HEK293T (cell line): ENCODE results near the gene STARD13.

Experiments used
- CTCF ChIA-PET: fragments of 350-600 bp; formaldehyde crosslinking; extraction: SDS; loops from one replicate; lab custom pipeline; 2021; ENCODE audit warnings: antibody characterized with exemption, inconsistent platforms; lab: Yijun Ruan, JAX
- POLR2A ChIA-PET: fragments of 350-600 bp; formaldehyde crosslinking; extraction: SDS; loops from one replicate; lab custom pipeline; 2020; ENCODE audit warnings: antibody characterized with exemption, inconsistent platforms; lab: Yijun Ruan, JAX
- DNase-seq: peaks from one replicate; pipeline ENCODE4 v3.0.0; 2012; ENCODE audit warnings: mixed read lengths; ENCODE audit errors: extremely low spot score
- ARNT ChIP-seq: fragments of 450-650 bp; IDR thresholded peaks from 2 replicates; pipeline ENCODE4 v1.6.1; 2017; ENCODE audit warnings: mild to moderate bottlenecking
- BHLHE40 ChIP-seq: fragments of 450-650 bp; IDR thresholded peaks from 2 replicates; pipeline ENCODE4 v1.6.1; 2016; ENCODE audit warnings: mild to moderate bottlenecking, moderate library complexity, borderline replicate concordance
- CTBP1 ChIP-seq: fragments of 450-650 bp; IDR thresholded peaks from 2 replicates; pipeline ENCODE4 v1.6.1; 2016; ENCODE audit warnings: borderline replicate concordance
- ELF4 ChIP-seq: fragments of 450-650 bp; IDR thresholded peaks from 2 replicates; pipeline ENCODE4 v1.6.1; 2017; ENCODE audit warnings: antibody characterized with exemption
- FOXA1 ChIP-seq: fragments of 450-650 bp; IDR thresholded peaks from 2 replicates; pipeline ENCODE4 v1.6.1; 2016; ENCODE audit warnings: mild to moderate bottlenecking
- FOXK2 ChIP-seq: fragments of 450-650 bp; IDR thresholded peaks from 2 replicates; pipeline ENCODE4 v1.6.1; 2016; ENCODE audit warnings: mild to moderate bottlenecking
- FOXM1 ChIP-seq: fragments of 450-650 bp; IDR thresholded peaks from 2 replicates; pipeline ENCODE4 v1.6.1; 2017; ENCODE audit warnings: mild to moderate bottlenecking, borderline replicate concordance
- HDGF ChIP-seq: fragments of 450-650 bp; IDR thresholded peaks from 2 replicates; pipeline ENCODE4 v1.6.1; 2017; ENCODE audit warnings: antibody characterized with exemption, borderline replicate concordance
- L3MBTL2 ChIP-seq: fragments of 450-650 bp; conservative IDR thresholded peaks from 2 replicates; pipeline ENCODE4 v1.6.1; 2016; ENCODE audit warnings: mild to moderate bottlenecking
- LEF1 ChIP-seq: fragments of 450-650 bp; IDR thresholded peaks from 2 replicates; pipeline ENCODE4 v1.6.1; 2017; ENCODE audit warnings: mild to moderate bottlenecking, borderline replicate concordance
- NFRKB ChIP-seq: fragments of 450-650 bp; IDR thresholded peaks from 2 replicates; pipeline ENCODE4 v1.6.1; 2016; ENCODE audit warnings: mild to moderate bottlenecking, moderate library complexity
- PKNOX1 ChIP-seq: fragments of 450-650 bp; IDR thresholded peaks from 2 replicates; pipeline ENCODE4 v1.6.1; 2016
- SP1 ChIP-seq: fragments of 450-650 bp; IDR thresholded peaks from 2 replicates; pipeline ENCODE4 v1.6.1; 2017
- SUZ12 ChIP-seq: fragments of 450-650 bp; IDR thresholded peaks from 2 replicates; pipeline ENCODE4 v1.6.1; 2016; ENCODE audit warnings: mild to moderate bottlenecking
- TARDBP ChIP-seq: fragments of 450-650 bp; IDR thresholded peaks from 2 replicates; pipeline ENCODE4 v1.6.1; 2016
- ZNF384 ChIP-seq: fragments of 450-650 bp; IDR thresholded peaks from 2 replicates; pipeline ENCODE4 v1.6.1; 2016

STARD13 gene

GRCh38 chr13:33119856-33120543 lies 165.6 kb downstream of the STARD13 start:
- POLR2A ChIA-PET = no interaction called here
- CTCF ChIA-PET = no interaction called here
- no peak for DNase-seq
- no peak for TF ChIP-seq HDGF
- no peak for TF ChIP-seq BHLHE40
- no peak for TF ChIP-seq SUZ12
- TF ChIP-seq FOXM1 = no peak
- no peak for TF ChIP-seq FOXK2
- TF ChIP-seq ZNF384 = no peak
- no peak for TF ChIP-seq FOXA1

GRCh38 chr13:33119022-33119781 lies 166.4 kb downstream of the STARD13 start:
- TF ChIP-seq L3MBTL2 = no peak
- no peak for TF ChIP-seq ZNF384
- no peak for TF ChIP-seq SP1
- TF ChIP-seq FOXA1 = no peak
- TF ChIP-seq TARDBP = no peak
- no peak for TF ChIP-seq ARNT
- no peak for TF ChIP-seq FOXM1
- no peak for TF ChIP-seq BHLHE40
- no peak for TF ChIP-seq ELF4
- no peak for TF ChIP-seq FOXK2
- ChIA-PET CTCF (no interaction called here), POLR2A (no interaction called here)
- no peak for DNase-seq

- no peak for DNase-seq
- POLR2A ChIA-PET = no interaction called here
- CTCF ChIA-PET = no interaction called here
- TF ChIP-seq PKNOX1 (no peak), HDGF (no peak), ZNF384 (no peak), FOXM1 (no peak), LEF1 (no peak), SP1 (no peak), FOXA1 (no peak), NFRKB (no peak)
Observed at GRCh38 chr13:33116321-33117010, 169.1 kb downstream of the STARD13 start.

- POLR2A ChIA-PET = no interaction called here
- no peak for DNase-seq
- no peak for TF ChIP-seq FOXA1
- no peak for TF ChIP-seq HDGF
- TF ChIP-seq BHLHE40 = no peak
- TF ChIP-seq ELF4 = no peak
- no peak for TF ChIP-seq FOXM1
- TF ChIP-seq CTBP1 = no peak
- no peak for TF ChIP-seq SUZ12
- no peak for TF ChIP-seq NFRKB
- no peak for TF ChIP-seq L3MBTL2
- TF ChIP-seq SP1 = no peak
- TF ChIP-seq PKNOX1 = no peak
- no peak for TF ChIP-seq FOXK2
- TF ChIP-seq LEF1 = no peak
- TF ChIP-seq ARNT = no peak
- TF ChIP-seq ZNF384 = no peak
- TF ChIP-seq TARDBP = no peak
- CTCF ChIA-PET = no interaction called here
Observed at GRCh38 chr13:33115274-33115673, 170.3 kb downstream of the STARD13 start.

GRCh38 chr13:33114146-33114545 lies 171.4 kb downstream of the STARD13 start:
- no peak for DNase-seq
- no peak for TF ChIP-seq L3MBTL2
- no peak for TF ChIP-seq HDGF
- TF ChIP-seq BHLHE40 = no peak
- TF ChIP-seq FOXM1 = no peak
- TF ChIP-seq ZNF384 = no peak
- TF ChIP-seq SP1 = no peak
- ChIA-PET POLR2A (no interaction called here), CTCF (no interaction called here)

GRCh38 chr13:33112766-33113165 lies 172.8 kb downstream of the STARD13 start:
- POLR2A ChIA-PET = no interaction called here
- DNase-seq = no peak
- no peak for TF ChIP-seq FOXK2
- no peak for TF ChIP-seq ELF4
- TF ChIP-seq HDGF = no peak
- TF ChIP-seq L3MBTL2 = no peak
- TF ChIP-seq CTBP1 = no peak
- no peak for TF ChIP-seq TARDBP
- no peak for TF ChIP-seq LEF1
- TF ChIP-seq PKNOX1 = no peak
- no peak for TF ChIP-seq ZNF384
- TF ChIP-seq ARNT = no peak
- no peak for TF ChIP-seq SP1
- TF ChIP-seq FOXM1 = no peak
- CTCF ChIA-PET = no interaction called here
